K562 (cell line): ENCODE data around the gene NTM. TPM values are rescaled to one million over a fixed set of nuclear protein-coding genes. Genes with fewer than 3 reads are reported as not detected.

Experiments
- ATAC-seq: fragments of 200-7000 bp; cut with Tn5 transposase; 3 replicates; pipeline ENCODE4 v1.9.1; 2020; ENCODE audit warnings: moderate library complexity
- BruUV-seq: library from RNA; stranded (reverse); fragments of 400-500 nt; replicated peaks from 2 replicates; lab custom pipeline; 2021; lab: Mats Ljungman, UMichigan
- CTCF ChIA-PET: fragments of 300-600 bp; formaldehyde crosslinking; extraction: SDS; loops from one replicate; lab custom pipeline; 2021; ENCODE audit warnings: low intra/inter-chr PET ratio; lab: Yijun Ruan, JAX
- POLR2A ChIA-PET: fragments of 300-600, 350-650 bp; sonication (Branson Sonifier 250); formaldehyde crosslinking; extraction: SDS; loops from one replicate; lab custom pipeline; 2021; ENCODE audit warnings: antibody characterized with exemption, inconsistent platforms; lab: Yijun Ruan, JAX
- DNase-seq, 4 experiments: peaks; one replicate each; pipeline versions ENCODE4 v3.0.0 to v3.0.0-alpha.2; 2011 to 2018; ENCODE audit warnings: low spot score in 3 of 4, mixed read lengths in 3 of 4; ENCODE audit errors: extremely low read depth in 1 of 4
- FAIRE-seq: peaks from 2 replicates; lab custom pipeline; 2011; peaks lifted over from hg19 to GRCh38; lab: Jason Lieb, UNC
- H2AFZ ChIP-seq: 2 replicates; pipeline ENCODE4 v1.6.0; 2011; ENCODE audit warnings: low read depth, low read length, control low read depth, inconsistent platforms
- H3K27ac ChIP-seq: fragments of 200-600 bp; 3 replicates; pipeline ENCODE4 v1.8.0; 2011; ENCODE audit warnings: low read depth, mild to moderate bottlenecking, control low read depth, inconsistent platforms, low read length, moderate library complexity, mixed read lengths; ENCODE audit errors: extremely low read depth
- H3K27me3 ChIP-seq, 2 experiments: fragments of 300-600 bp in 1 of 2; 2 replicates in 1 of 2; 3 replicates in 1 of 2; pipeline versions ENCODE4 v1.6.0 to v1.8.0; 2011; ENCODE audit warnings: inconsistent platforms in 2 of 2, low read length in 2 of 2, mild to moderate bottlenecking in 1 of 2, mixed read lengths in 1 of 2, moderate library complexity in 1 of 2; ENCODE audit not compliant: control insufficient read depth in 2 of 2, insufficient read depth in 2 of 2
- H3K36me3 ChIP-seq: fragments of 300-600 bp; 3 replicates; pipeline ENCODE4 v1.8.0; 2011; ENCODE audit warnings: mild to moderate bottlenecking, low read length, inconsistent platforms; ENCODE audit not compliant: control insufficient read depth, insufficient read depth
- H3K4me1 ChIP-seq, 2 experiments: fragments of 200-600 bp in 1 of 2; replicated peaks in 1 of 2; 2 replicates in 1 of 2; 3 replicates in 1 of 2; pipeline versions ENCODE4 v1.5.1 to v1.8.0; 2011; ENCODE audit warnings: inconsistent platforms in 2 of 2, low read length in 2 of 2, mild to moderate bottlenecking in 1 of 2, mixed read lengths in 1 of 2, moderate library complexity in 1 of 2; ENCODE audit not compliant: control insufficient read depth in 2 of 2, insufficient read depth in 2 of 2
- H3K4me2 ChIP-seq: 2 replicates; pipeline ENCODE4 v1.6.1; 2011; ENCODE audit warnings: low read length, control low read depth, inconsistent platforms, mixed read lengths; ENCODE audit not compliant: insufficient read depth
- H3K4me3 ChIP-seq: fragments of 200-600 bp; sonication (generic), shearing (Covaris generic); 2 replicates; pipeline ENCODE4 v1.5.1; 2016; ENCODE audit warnings: control low read depth, inconsistent platforms
- H3K79me2 ChIP-seq: fragments of 200-600 bp; 3 replicates; pipeline ENCODE4 v1.8.0; 2011; ENCODE audit warnings: low read length, inconsistent platforms; ENCODE audit not compliant: control insufficient read depth, insufficient read depth
- H3K9ac ChIP-seq, 2 experiments: 2 replicates each; pipeline versions ENCODE4 v1.6.0 to v1.6.1; 2011; ENCODE audit warnings: low read depth in 2 of 2, low read length in 2 of 2, control low read depth in 1 of 2, inconsistent platforms in 1 of 2, mild to moderate bottlenecking in 1 of 2, mixed read lengths in 1 of 2; ENCODE audit not compliant: insufficient read depth in 1 of 2
- H3K9me1 ChIP-seq: one replicate; pipeline ENCODE4 v1.6.0; 2011; ENCODE audit warnings: inconsistent platforms, mild to moderate bottlenecking, low read length, moderate library complexity; ENCODE audit not compliant: control insufficient read depth, insufficient read depth
- H3K9me3 ChIP-seq: replicated peaks from 2 replicates; pipeline ENCODE4 v1.5.1; 2011; ENCODE audit warnings: low read depth, low read length, inconsistent platforms; ENCODE audit not compliant: control insufficient read depth, insufficient read depth
- H4K20me1 ChIP-seq: replicated peaks from 2 replicates; pipeline ENCODE4 v1.6.1; 2011; ENCODE audit warnings: low read length, inconsistent platforms, mixed read lengths; ENCODE audit not compliant: control insufficient read depth, insufficient read depth
- BMI1 ChIP-seq: fragments of 150-350 bp; IDR thresholded peaks from 2 replicates; pipeline ENCODE4 v1.6.1; 2014; ENCODE audit warnings: low read length
- BRD9 ChIP-seq: fragments of 450-650 bp; IDR thresholded peaks from 2 replicates; pipeline ENCODE4 v1.6.1; 2018; ENCODE audit warnings: low read depth; ENCODE audit not compliant: partially characterized antibody
- FUS ChIP-seq: fragments of 200-400 bp; formaldehyde crosslinking; optimal IDR thresholded peaks from 2 replicates; pipeline ENCODE3; 2017; ENCODE audit warnings: low read depth, low read length
- MEIS2 ChIP-seq: fragments of 450-650 bp; IDR thresholded peaks from 2 replicates; pipeline ENCODE4 v1.6.1; 2014; ENCODE audit warnings: mild to moderate bottlenecking; ENCODE audit not compliant: partially characterized antibody
- NCOA6 ChIP-seq: fragments of 450-650 bp; IDR thresholded peaks from 2 replicates; pipeline ENCODE4 v1.6.1; 2017; ENCODE audit warnings: mild to moderate bottlenecking
- NFE2L1 ChIP-seq: fragments of 450-650 bp; IDR thresholded peaks from 2 replicates; pipeline ENCODE4 v1.6.1; 2016; ENCODE audit warnings: missing genetic modification characterization, low read depth, mild to moderate bottlenecking, missing compliant biosample characterization, moderate library complexity, borderline replicate concordance
- NFYB ChIP-seq: IDR thresholded peaks from 2 replicates; pipeline ENCODE4 v1.6.1; 2011; ENCODE audit warnings: mild to moderate bottlenecking, moderate library complexity; ENCODE audit not compliant: insufficient read length; ENCODE audit errors: extremely low read depth
- PATZ1 ChIP-seq: fragments of 250-450 bp; sonication (Bioruptor Pico); IDR thresholded peaks from 2 replicates; pipeline ENCODE4 v1.5.0; 2020; ENCODE audit warnings: mild to moderate bottlenecking, borderline replicate concordance
- ZNF384 ChIP-seq: IDR thresholded peaks from 2 replicates; pipeline ENCODE4 v1.6.1; 2012; ENCODE audit warnings: low read depth, low read length, improper control_type of control experiment
- ZNF740 ChIP-seq, 3 experiments: fragments of 200-800 bp in 1 of 3; sonication (Bioruptor generic) in 1 of 3; sonication (generic) in 1 of 3; formaldehyde crosslinking in 1 of 3; IDR thresholded peaks; 2 replicates each; pipeline versions ENCODE4 v1.6.1 to v1.8.0; 2016 to 2022; ENCODE audit warnings: mild to moderate bottlenecking in 2 of 3, missing compliant biosample characterization in 2 of 3, missing genetic modification characterization in 2 of 3, missing genetic modification reagents in 1 of 3
- ZNF764 ChIP-seq: fragments of 250-450 bp; sonication (Bioruptor Pico); IDR thresholded peaks from 2 replicates; pipeline ENCODE4 v1.4.0; 2020; ENCODE audit warnings: low read depth, mild to moderate bottlenecking, moderate library complexity
- WGBS: fragments of 100-300 bp; shearing (Covaris generic); methylation state at CpG from one replicate; pipeline ENCODE4 v1.1.6; 2016; ENCODE audit warnings: low coverage, mixed read lengths; ENCODE audit not compliant: insufficient coverage; ENCODE audit errors: missing lambda C conversion rate; 5-methylcytosine and 5-hydroxymethylcytosine counted together
- in situ Hi-C: fragments of 300-500 bp; cut with MboI; formaldehyde crosslinking; loops from 4 replicates; pipeline ENCODE4 v1.15.0; 2018; ENCODE audit warnings: inconsistent platforms, mixed read lengths
- intact Hi-C: fragments of 100-400 bp; cut with micrococcal nuclease; formaldehyde crosslinking; loops from 2 replicates; pipeline ENCODE4 v1.14.2; 2022
- polyA plus RNA-seq, 8 experiments: library from polyadenylated mRNA; depleted of rRNA in 4 of 8; stranded (reverse) in 5 of 8; unstranded in 3 of 8; fragments of >200 nt; fragmentation: Nextera tagmentation in 2 of 8; fragmentation: Illumina TruSeq in 1 of 8; extraction: Ambion mirVana in 2 of 8; extraction: Trizol in 1 of 8; gene quantifications; 2 replicates each; pipeline versions ENCODE4 v1.2.1 to v1.2.3, GENCODE V29; 2011 to 2014; ENCODE audit warnings: inconsistent platforms in 1 of 8, missing spikeins in 1 of 8
- total RNA-seq, 7 experiments: library from RNA; depleted of rRNA in 6 of 7; stranded (reverse); fragments of >200 nt in 6 of 7; fragmentation: Illumina TruSeq in 2 of 7; extraction: Trizol in 2 of 7; gene quantifications; 2 replicates each; pipeline versions ENCODE4 v1.2.1 to v1.2.3, GENCODE V29; 2011 to 2021; ENCODE audit warnings: low replicate concordance in 1 of 7

The NTM gene
- total and polyA plus RNA-seq, 9 of the 15 experiments (the other 6 are each of a cell fraction or from before 2014, with no cell fraction given): not detected

GRCh38 chr11:132217856-132218255, 847.4 kb downstream of the NTM start:
- H3K9me3 ChIP-seq: no peaks in the 10 kb centered on the region
- WGBS: 0% methylated on average over 5 of the region's 5 CpGs
- TF ChIP-seq PATZ1 (CRISPR knock-in tag) (no peak), ZNF764 (CRISPR knock-in tag) (no peak), NFYB (no peak), NCOA6 (no peak), MEIS2 (no peak), BMI1 (no peak), FUS (no peak), NFE2L1 (no peak), ZNF384 (no peak), ZNF740 (CRISPR knock-in tag; IDR thresholded peaks at IDR 0.05) (no peak), ZNF740 (tag; IDR thresholded peaks at IDR 0.05) (no peak), BRD9 (no peak)
- TF ChIP-seq, all 486 proteins: peak for 0
- DNase-seq (no peak), ATAC-seq (no peak), FAIRE-seq (no peak)
- POLR2A ChIA-PET: no interaction called here
- no peaks in the 10 kb centered on the region for H3K9me1 ChIP-seq
- H3K4me3 ChIP-seq: no peak overlapping the region
- intact Hi-C loops (no loop called here), in situ Hi-C loops (no loop called here)
- BruUV-seq: no TSS peak
- H3K4me1 ChIP-seq: no peaks in the 10 kb centered on the region
- H2AFZ ChIP-seq: no peak overlapping the region
- H3K27ac ChIP-seq: no peak overlapping the region
- H3K4me2 ChIP-seq: no peak overlapping the region
- H4K20me1 ChIP-seq: no peaks in the 10 kb centered on the region
- no peak overlapping the region for H3K9ac ChIP-seq
- CTCF ChIA-PET: no interaction called here
- H3K79me2 ChIP-seq: no peaks in the 10 kb centered on the region
- H3K36me3 ChIP-seq: no peaks in the 10 kb centered on the region
- H3K27me3 ChIP-seq: no peaks in the 10 kb centered on the region
